Esophagus squamous epithelium (tissue), 5 donors: ENCODE results near the gene GALNT10. TPM values are rescaled to one million over a fixed set of nuclear protein-coding genes. Genes with fewer than 3 reads are reported as not detected.
A peak's percentile ranks its signal among the peaks of the same experiment; 100 is the strongest.

Experiments used
- DNase-seq: peaks from one replicate; lab custom pipeline; 2025; lab: John Stamatoyannopoulos, UW
- H3K27ac ChIP-seq, 4 donors: fragments of 200-600 bp; sonication (generic); one replicate each; pipeline ENCODE4 v1.5.1; 2016 to 2019; ENCODE audit warnings: mild to moderate bottlenecking in 1 of 4
- H3K27me3 ChIP-seq, 4 donors: fragments of 200-600 bp; sonication (generic); 1 replicate in 3 of 4; 2 replicates in 1 of 4; pipeline versions ENCODE4 v1.5.1 to v1.6.0; 2017 to 2021; ENCODE audit warnings: antibody characterized with exemption in 1 of 4
- H3K36me3 ChIP-seq, 3 donors: fragments of 200-600 bp; sonication (generic); one replicate each; pipeline ENCODE4 v1.5.1; 2016 to 2019
- H3K4me1 ChIP-seq, 3 donors: fragments of 200-600 bp; sonication (generic); one replicate each; pipeline ENCODE4 v1.5.1; 2017 to 2019
- H3K4me3 ChIP-seq, 4 donors: fragments of 200-600 bp; sonication (generic); 1 replicate in 3 of 4; 2 replicates in 1 of 4; pipeline ENCODE4 v1.5.1; 2016 to 2019; ENCODE audit warnings: mild to moderate bottlenecking in 2 of 4, moderate library complexity in 1 of 4
- H3K9me3 ChIP-seq, 3 donors: fragments of 200-600 bp; sonication (generic); one replicate each; pipeline ENCODE4 v1.5.1; 2016 to 2019
- POLR2A ChIP-seq, 4 donors: fragments of 450-650 bp; IDR thresholded peaks; one replicate each; pipeline ENCODE4 v1.6.1; 2017; ENCODE audit warnings: antibody characterized with exemption in 4 of 4, mild to moderate bottlenecking in 4 of 4, moderate library complexity in 3 of 4
- WGBS, 2 donors: methylation state at CpG; one replicate each; pipeline ENCODE4 v1.1.5; 2018; 5-methylcytosine and 5-hydroxymethylcytosine counted together
- intact Hi-C: fragments of 100-400 bp; cut with DNase I; formaldehyde crosslinking; loops from one replicate; pipeline ENCODE4 v1.15.0; 2022
- total RNA-seq, 4 donors: library from RNA; depleted of rRNA; stranded (reverse); fragments of >200 nt; gene quantifications; one replicate each; pipeline ENCODE4 v1.1.0, GENCODE V29; 2016
- TF ChIP-seq, protein P1 (sequence below), 6 experiments: fragments of 450-650 bp in 4 of 6; fragments of 200-600 bp in 2 of 6; sonication (generic) in 2 of 6; IDR thresholded peaks; one replicate each; pipeline ENCODE4 v1.5.1; 2016 to 2019; ENCODE audit warnings: antibody characterized with exemption in 6 of 6, mild to moderate bottlenecking in 4 of 6, moderate library complexity in 4 of 6
- donor health status: DM: yes; HTN: yes; CAD: no.

GALNT10 gene
- total RNA-seq, 4 donors from 2014 or later = 3.6 to 47.2 (median 9.0) TPM

GRCh38 chr5:154369682-154370081 lies 179.1 kb downstream of the GALNT10 start:
- intact Hi-C loops = no loop called here
- H3K36me3 ChIP-seq = no peaks in the 10 kb centered on the region
- no peaks in the 10 kb centered on the region for H3K27me3 ChIP-seq
- TF ChIP-seq, protein P1, sequence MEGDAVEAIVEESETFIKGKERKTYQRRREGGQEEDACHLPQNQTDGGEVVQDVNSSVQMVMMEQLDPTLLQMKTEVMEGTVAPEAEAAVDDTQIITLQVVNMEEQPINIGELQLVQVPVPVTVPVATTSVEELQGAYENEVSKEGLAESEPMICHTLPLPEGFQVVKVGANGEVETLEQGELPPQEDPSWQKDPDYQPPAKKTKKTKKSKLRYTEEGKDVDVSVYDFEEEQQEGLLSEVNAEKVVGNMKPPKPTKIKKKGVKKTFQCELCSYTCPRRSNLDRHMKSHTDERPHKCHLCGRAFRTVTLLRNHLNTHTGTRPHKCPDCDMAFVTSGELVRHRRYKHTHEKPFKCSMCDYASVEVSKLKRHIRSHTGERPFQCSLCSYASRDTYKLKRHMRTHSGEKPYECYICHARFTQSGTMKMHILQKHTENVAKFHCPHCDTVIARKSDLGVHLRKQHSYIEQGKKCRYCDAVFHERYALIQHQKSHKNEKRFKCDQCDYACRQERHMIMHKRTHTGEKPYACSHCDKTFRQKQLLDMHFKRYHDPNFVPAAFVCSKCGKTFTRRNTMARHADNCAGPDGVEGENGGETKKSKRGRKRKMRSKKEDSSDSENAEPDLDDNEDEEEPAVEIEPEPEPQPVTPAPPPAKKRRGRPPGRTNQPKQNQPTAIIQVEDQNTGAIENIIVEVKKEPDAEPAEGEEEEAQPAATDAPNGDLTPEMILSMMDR (IDR thresholded peaks at IDR 0.05) = no peak
- no peak for TF ChIP-seq POLR2A (IDR thresholded peaks at IDR 0.05)
- no peaks in the 10 kb centered on the region for H3K9me3 ChIP-seq
- no peak for DNase-seq
- H3K4me3 ChIP-seq = no peak overlapping the region
- H3K27ac ChIP-seq = peak overlapping the region in 1 of 4 donors; percentile 29
- 87 to 98% methylated on average over 4 of the region's 4 CpGs for WGBS, 2 donors
- peaks cover 5 to 40% (median 7%) of the 10 kb centered on the region in 3 donors for H3K4me1 ChIP-seq

GRCh38 chr5:154370119-154370518 lies 179.6 kb downstream of the GALNT10 start:
- Histone ChIP-seq H3K27me3 (no peaks in the 10 kb centered on the region), H3K36me3 (no peaks in the 10 kb centered on the region), H3K4me3 (no peak overlapping the region), H3K9me3 (no peaks in the 10 kb centered on the region), H3K27ac (peak overlapping the region in 1 of 4 donors; percentile 29), H3K4me1 (peaks cover 5 to 40% (median 7%) of the 10 kb centered on the region in 3 donors)
- 91 to 98% methylated on average over 3 of the region's 3 CpGs for WGBS, 2 donors
- intact Hi-C loops = no loop called here
- no peak for DNase-seq
- TF ChIP-seq, protein P1 (IDR thresholded peaks at IDR 0.05) = no peak
- no peak for TF ChIP-seq POLR2A (IDR thresholded peaks at IDR 0.05)

- no peak for DNase-seq
- intact Hi-C loops = no loop called here
- peaks cover 0 to 4% (median 0%) of the 10 kb centered on the region in 3 donors for H3K36me3 ChIP-seq
- WGBS, 2 donors = 62 to 68% methylated on average over 3 of the region's 3 CpGs
- TF ChIP-seq POLR2A (IDR thresholded peaks at IDR 0.05) = no peak
- TF ChIP-seq, protein P1 (IDR thresholded peaks at IDR 0.05) = no peak
- no peak overlapping the region for H3K4me3 ChIP-seq
- no peaks in the 10 kb centered on the region for H3K9me3 ChIP-seq
- no peaks in the 10 kb centered on the region for H3K27me3 ChIP-seq
- peak overlapping the region in 1 of 4 donors; percentile 45 for H3K27ac ChIP-seq
- peaks cover 5 to 40% (median 7%) of the 10 kb centered on the region in 3 donors for H3K4me1 ChIP-seq
These were observed 180.3 kb downstream of the GALNT10 start for GRCh38 chr5:154370813-154371212.

- Histone ChIP-seq H3K4me3 (no peak overlapping the region), H3K27me3 (no peaks in the 10 kb centered on the region), H3K4me1 (peaks cover 5 to 40% (median 7%) of the 10 kb centered on the region in 3 donors), H3K27ac (no peak overlapping the region), H3K9me3 (no peaks in the 10 kb centered on the region), H3K36me3 (peaks cover 0 to 13% (median 0%) of the 10 kb centered on the region in 3 donors)
- intact Hi-C loops = no loop called here
- no peak for TF ChIP-seq POLR2A (IDR thresholded peaks at IDR 0.05)
- TF ChIP-seq, protein P1 (IDR thresholded peaks at IDR 0.05) = no peak
- WGBS, 2 donors = 10 to 34% methylated on average over 3 of the region's 3 CpGs
- no peak for DNase-seq
These were observed 181.2 kb downstream of the GALNT10 start for GRCh38 chr5:154371687-154372086.

GRCh38 chr5:154372661-154373060 lies 182.1 kb downstream of the GALNT10 start:
- peaks cover 0 to 23% (median 0%) of the 10 kb centered on the region in 3 donors for H3K36me3 ChIP-seq
- TF ChIP-seq, protein P1 (IDR thresholded peaks at IDR 0.05) = no peak
- peaks cover 4 to 36% (median 7%) of the 10 kb centered on the region in 3 donors for H3K4me1 ChIP-seq
- 34 to 38% methylated on average over 4 to 5 of the region's 5 CpGs for WGBS, 2 donors
- no peak overlapping the region for H3K4me3 ChIP-seq
- intact Hi-C loops = no loop called here
- H3K27ac ChIP-seq = no peak overlapping the region
- DNase-seq = no peak
- no peaks in the 10 kb centered on the region for H3K9me3 ChIP-seq
- no peaks in the 10 kb centered on the region for H3K27me3 ChIP-seq
